ENCODE data around the gene BCR. TPM values are rescaled to one million over a fixed set of nuclear protein-coding genes. Genes with fewer than 3 reads are reported as not detected.

BCR gene
- total and polyA plus RNA-seq, 2 donors, result 17.9 to 22.8 TPM

DNA sequence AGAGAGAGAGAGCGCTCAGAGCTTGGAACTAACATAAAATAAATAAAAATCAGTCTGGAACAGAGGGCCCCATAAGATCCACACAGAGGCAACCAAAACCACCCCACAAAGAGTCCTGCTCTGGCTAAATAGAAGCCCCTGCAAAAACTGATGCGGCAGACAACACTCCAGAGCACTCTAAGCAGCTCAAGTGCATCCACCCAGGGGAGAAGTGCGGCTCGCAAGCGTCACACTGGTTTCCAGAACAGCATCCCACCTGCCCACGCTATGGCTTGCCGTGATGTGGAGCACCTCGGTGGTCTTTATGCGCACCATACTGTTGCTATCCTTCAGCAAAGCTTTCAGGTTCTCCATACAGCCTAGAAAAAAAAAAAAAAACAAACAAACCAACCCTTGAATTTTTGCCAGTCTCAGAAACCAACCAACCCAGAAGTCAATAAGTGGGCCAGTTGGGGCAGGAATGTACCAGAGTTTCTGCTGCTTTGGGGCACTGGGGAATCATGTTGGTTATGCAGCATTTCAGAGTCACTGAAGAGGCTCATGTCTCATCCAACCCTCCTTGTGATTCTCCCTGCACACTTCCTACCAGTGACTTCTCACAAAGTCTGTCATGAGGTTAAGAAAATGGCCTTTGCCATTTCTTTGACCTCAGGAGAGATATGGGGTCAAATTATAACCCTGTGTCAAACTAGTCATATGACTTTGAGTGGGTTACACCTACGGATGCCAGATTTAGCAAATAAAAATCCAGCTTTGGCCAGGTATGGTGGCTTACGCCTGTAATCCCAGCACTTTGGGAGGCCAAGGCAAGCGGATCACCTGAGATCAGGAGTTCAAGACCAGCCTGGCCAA, 41.5 kb upstream of the BCR start:
- Histone ChIP-seq H3K4me1 (ENCODE audit: control insufficient read depth in 2 of 2, insufficient read depth in 2 of 2, low read length in 2 of 2) (peaks cover 30 to 48% of the 10 kb centered on the region in 2 donors), H3K4me3 (ENCODE audit: low read length in 2 of 2) (no peak overlapping the region), H3K36me3 (ENCODE audit: control insufficient read depth in 2 of 2, insufficient read depth in 2 of 2, low read length in 1 of 2) (no peaks in the 10 kb centered on the region), H3K27me3 (ENCODE audit: control insufficient read depth in 2 of 2, insufficient read depth in 1 of 2, low read length in 1 of 2) (no peaks in the 10 kb centered on the region), H3K9me3 (ENCODE audit: control insufficient read depth in 2 of 2, insufficient read depth in 1 of 2, low read length in 1 of 2) (no peaks in the 10 kb centered on the region), H3K27ac (ENCODE audit: low read depth in 1 of 2, low read length in 1 of 2) (peak overlapping the region; percentile 74 to 78)
- 96% methylated on average over 12 of the region's 12 CpGs for WGBS
- no peak for DNase-seq (ENCODE audit: low read depth in 6 of 9, low spot score in 9 of 9)

DNA sequence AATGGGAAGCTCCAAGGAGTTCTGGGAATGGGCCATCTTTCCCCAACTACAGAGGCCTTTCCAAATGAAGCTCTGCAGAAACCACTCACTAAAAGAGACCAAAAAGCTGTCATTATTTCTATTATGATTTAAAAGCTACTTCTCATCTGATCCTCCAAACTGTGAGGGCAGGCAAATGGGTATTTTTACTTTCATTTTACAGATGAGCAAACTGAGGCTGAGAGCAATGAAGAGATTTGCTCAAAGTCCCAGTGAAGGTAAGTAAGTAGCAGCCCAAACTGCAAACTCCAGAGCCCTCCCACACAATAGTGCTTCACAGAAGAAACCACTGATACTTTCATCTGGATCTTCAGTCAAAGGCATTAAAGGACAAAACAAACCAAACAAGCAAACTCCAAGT, 39.9 kb upstream of the BCR start:
- no peaks in the 10 kb centered on the region for H3K36me3 ChIP-seq (ENCODE audit: control insufficient read depth in 2 of 2, insufficient read depth in 2 of 2, low read length in 1 of 2)
- no peak overlapping the region for H3K4me3 ChIP-seq (ENCODE audit: low read length in 2 of 2)
- no peak for DNase-seq (ENCODE audit: low read depth in 6 of 9, low spot score in 9 of 9)
- H3K9me3 ChIP-seq (ENCODE audit: control insufficient read depth in 2 of 2, insufficient read depth in 1 of 2, low read length in 1 of 2), result no peaks in the 10 kb centered on the region
- H3K4me1 ChIP-seq (ENCODE audit: control insufficient read depth in 2 of 2, insufficient read depth in 2 of 2, low read length in 2 of 2), result peaks cover 41 to 62% of the 10 kb centered on the region in 2 donors
- H3K27ac ChIP-seq (ENCODE audit: low read depth in 1 of 2, low read length in 1 of 2), result no peak overlapping the region
- peaks cover 0 to 2% of the 10 kb centered on the region in 2 donors for H3K27me3 ChIP-seq (ENCODE audit: control insufficient read depth in 2 of 2, insufficient read depth in 1 of 2, low read length in 1 of 2)

DNA sequence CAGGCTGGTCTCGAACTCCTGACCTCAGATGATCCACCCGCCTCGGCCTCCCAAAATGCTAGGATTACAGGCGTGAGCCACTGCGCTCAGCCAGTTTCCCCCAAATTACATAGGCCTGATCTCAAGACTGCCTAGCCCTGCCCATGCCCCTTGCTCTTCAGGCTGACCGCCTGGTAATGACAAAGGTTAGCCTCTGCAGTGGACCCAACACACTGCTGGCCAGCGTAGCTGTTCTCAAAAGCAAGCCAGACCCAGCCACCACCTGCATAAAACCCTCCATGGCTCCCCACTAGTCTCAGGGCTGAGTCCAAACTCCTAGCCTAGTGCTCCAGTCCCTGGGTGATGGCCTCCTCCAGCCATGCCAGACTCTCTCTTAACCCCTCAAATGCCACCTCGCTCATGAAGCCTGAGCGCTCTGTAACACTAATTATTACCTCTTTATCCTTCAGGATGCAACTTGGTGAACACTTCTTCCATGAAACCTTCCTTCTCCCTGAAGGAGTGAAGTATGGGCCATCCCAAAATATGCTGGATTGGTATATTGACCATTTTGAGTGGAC, 37.7 kb upstream of the BCR start:
- no peak for DNase-seq (ENCODE audit: low read depth in 6 of 9, low spot score in 9 of 9)
- WGBS, result 92% methylated on average over 9 of the region's 9 CpGs
- Histone ChIP-seq H3K27ac (ENCODE audit: low read depth in 1 of 2, low read length in 1 of 2) (peak overlapping the region; percentile 91 to 92), H3K4me3 (ENCODE audit: low read length in 2 of 2) (peak overlapping the region in 1 of 2 donors; percentile 43), H3K27me3 (ENCODE audit: control insufficient read depth in 2 of 2, insufficient read depth in 1 of 2, low read length in 1 of 2) (peaks cover 0 to 9% of the 10 kb centered on the region in 2 donors), H3K36me3 (ENCODE audit: control insufficient read depth in 2 of 2, insufficient read depth in 2 of 2, low read length in 1 of 2) (no peaks in the 10 kb centered on the region), H3K4me1 (ENCODE audit: control insufficient read depth in 2 of 2, insufficient read depth in 2 of 2, low read length in 2 of 2) (peaks cover 38 to 57% of the 10 kb centered on the region in 2 donors), H3K9me3 (ENCODE audit: control insufficient read depth in 2 of 2, insufficient read depth in 1 of 2, low read length in 1 of 2) (no peaks in the 10 kb centered on the region)

- H3K27ac ChIP-seq (ENCODE audit: low read depth in 1 of 2, low read length in 1 of 2), result no peak overlapping the region
- H3K4me3 ChIP-seq (ENCODE audit: low read length in 2 of 2), result no peak overlapping the region
- DNase-seq (ENCODE audit: low read depth in 6 of 9, low spot score in 9 of 9), result no peak
- WGBS, result 100% methylated on average over 1 of the region's 1 CpG
- peaks cover 33 to 52% of the 10 kb centered on the region in 2 donors for H3K4me1 ChIP-seq (ENCODE audit: control insufficient read depth in 2 of 2, insufficient read depth in 2 of 2, low read length in 2 of 2)
- peaks cover 0 to 9% of the 10 kb centered on the region in 2 donors for H3K27me3 ChIP-seq (ENCODE audit: control insufficient read depth in 2 of 2, insufficient read depth in 1 of 2, low read length in 1 of 2)
- H3K9me3 ChIP-seq (ENCODE audit: control insufficient read depth in 2 of 2, insufficient read depth in 1 of 2, low read length in 1 of 2), result no peaks in the 10 kb centered on the region
- no peaks in the 10 kb centered on the region for H3K36me3 ChIP-seq (ENCODE audit: control insufficient read depth in 2 of 2, insufficient read depth in 2 of 2, low read length in 1 of 2)
Measured at GRCh38 chr22:23143119-23143518, 37.2 kb upstream of the BCR start.

- Histone ChIP-seq H3K27me3 (ENCODE audit: control insufficient read depth in 2 of 2, insufficient read depth in 1 of 2, low read length in 1 of 2) (peaks cover 0 to 9% of the 10 kb centered on the region in 2 donors), H3K9me3 (ENCODE audit: control insufficient read depth in 2 of 2, insufficient read depth in 1 of 2, low read length in 1 of 2) (no peaks in the 10 kb centered on the region), H3K4me1 (ENCODE audit: control insufficient read depth in 2 of 2, insufficient read depth in 2 of 2, low read length in 2 of 2) (peaks cover 28 to 53% of the 10 kb centered on the region in 2 donors), H3K27ac (ENCODE audit: low read depth in 1 of 2, low read length in 1 of 2) (no peak overlapping the region), H3K36me3 (ENCODE audit: control insufficient read depth in 2 of 2, insufficient read depth in 2 of 2, low read length in 1 of 2) (no peaks in the 10 kb centered on the region), H3K4me3 (ENCODE audit: low read length in 2 of 2) (no peak overlapping the region)
- 92% methylated on average over 4 of the region's 4 CpGs for WGBS
- no peak for DNase-seq (ENCODE audit: low read depth in 6 of 9, low spot score in 9 of 9)
Measured at GRCh38 chr22:23144432-23144831, 35.9 kb upstream of the BCR start.

DNA sequence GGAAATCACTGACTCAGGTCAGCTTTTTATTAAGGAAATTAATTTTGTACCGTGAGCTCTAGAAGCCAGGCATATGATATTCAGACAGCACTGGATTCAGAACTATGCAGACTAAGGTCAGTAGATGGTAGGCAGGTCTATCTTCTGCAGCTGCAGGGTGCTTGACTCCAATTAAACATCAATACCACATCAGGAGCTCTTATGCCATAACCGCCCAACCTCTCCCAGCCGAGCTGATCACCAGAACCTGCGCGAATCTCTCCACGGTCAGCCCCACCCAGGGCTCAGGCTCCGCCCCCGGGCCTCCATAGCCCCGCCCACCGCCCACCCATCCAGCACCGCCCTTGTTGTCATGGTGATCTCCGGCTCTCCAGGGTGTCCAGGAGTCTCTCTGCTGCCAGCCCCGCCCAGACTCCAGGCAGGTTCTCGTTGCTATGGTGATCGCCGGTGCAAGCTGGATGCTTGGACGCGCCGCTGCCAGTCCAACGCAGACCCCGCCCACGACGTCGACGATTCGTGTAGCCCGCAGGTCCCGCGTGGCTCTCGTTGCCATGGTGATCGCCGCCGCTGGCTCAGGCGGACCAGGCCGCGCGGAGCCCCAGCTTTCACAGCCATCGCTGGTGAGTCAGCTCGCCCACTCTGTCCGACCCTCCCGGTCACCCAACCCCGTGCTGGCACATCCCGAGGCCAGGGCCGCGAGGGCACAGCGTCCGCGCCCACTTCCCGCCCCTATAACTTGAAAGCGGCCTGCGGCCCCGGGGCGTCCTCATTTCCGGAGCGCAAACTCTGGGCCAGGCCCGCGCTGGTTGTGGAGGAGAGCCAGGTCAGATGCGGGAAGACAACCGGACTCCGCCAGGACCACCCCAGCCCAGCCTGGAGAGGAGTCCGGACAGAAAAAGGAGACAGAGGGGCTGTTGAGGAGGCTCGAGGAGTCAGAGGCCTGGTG, 35.1 kb upstream of the BCR start, which contains the start of gene RAB36:
RAB36 (plus strand) TSS at position 546 of the 946 bp plus-strand sequence. CDS start 1,140 bp downstream, outside the sequence.
- H3K4me1 ChIP-seq (ENCODE audit: control insufficient read depth in 2 of 2, insufficient read depth in 2 of 2, low read length in 2 of 2), result peaks cover 28 to 51% of the 10 kb centered on the region in 2 donors
- peaks cover 0 to 9% of the 10 kb centered on the region in 2 donors for H3K27me3 ChIP-seq (ENCODE audit: control insufficient read depth in 2 of 2, insufficient read depth in 1 of 2, low read length in 1 of 2)
- H3K9me3 ChIP-seq (ENCODE audit: control insufficient read depth in 2 of 2, insufficient read depth in 1 of 2, low read length in 1 of 2), result no peaks in the 10 kb centered on the region
- peak within 1 kb of the TSS; percentile 26 to 35 for H3K4me3 ChIP-seq (ENCODE audit: low read length in 2 of 2)
- no peaks in the 10 kb centered on the region for H3K36me3 ChIP-seq (ENCODE audit: control insufficient read depth in 2 of 2, insufficient read depth in 2 of 2, low read length in 1 of 2)
- DNase-seq (ENCODE audit: low read depth in 6 of 9, low spot score in 9 of 9), result peak; percentile 44 to 83 (median 63)
- H3K27ac ChIP-seq (ENCODE audit: low read depth in 1 of 2, low read length in 1 of 2), result no peak within 1 kb of the TSS
- 21% methylated on average over 62 of the region's 62 CpGs for WGBS

DNA sequence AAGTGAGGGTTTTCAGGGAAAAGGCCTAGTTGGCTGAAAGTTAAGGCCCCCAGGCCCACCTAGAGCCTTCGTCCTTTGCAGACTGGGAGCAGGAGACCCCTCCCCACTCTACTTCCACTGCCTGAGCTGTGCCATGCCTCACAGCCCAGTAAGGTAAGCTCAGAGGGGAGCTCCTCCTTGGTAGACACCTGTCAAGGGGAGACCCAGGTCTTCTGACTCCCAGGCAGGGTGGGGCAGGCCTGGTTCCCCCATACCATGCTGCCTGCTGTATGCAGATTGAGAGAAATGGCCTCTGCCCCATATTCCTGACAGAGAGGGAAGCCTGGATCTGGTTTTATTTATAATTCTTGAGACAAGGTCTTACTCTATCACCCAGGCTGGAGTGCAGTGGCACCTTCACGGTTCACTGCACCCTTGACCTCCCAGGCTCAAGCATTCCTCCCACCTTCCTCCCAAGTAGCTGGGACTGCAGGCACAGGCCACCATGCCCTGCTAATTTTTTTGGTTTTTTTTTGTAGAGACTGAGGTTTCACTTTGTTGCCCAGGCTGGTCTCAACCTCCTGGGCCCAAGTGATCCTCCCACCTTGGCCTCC, 34.3 kb upstream of the BCR start:
- Histone ChIP-seq H3K4me3 (ENCODE audit: low read length in 2 of 2) (peak overlapping the region in 1 of 2 donors; percentile 26), H3K36me3 (ENCODE audit: control insufficient read depth in 2 of 2, insufficient read depth in 2 of 2, low read length in 1 of 2) (no peaks in the 10 kb centered on the region), H3K27me3 (ENCODE audit: control insufficient read depth in 2 of 2, insufficient read depth in 1 of 2, low read length in 1 of 2) (peaks cover 0 to 9% of the 10 kb centered on the region in 2 donors), H3K27ac (ENCODE audit: low read depth in 1 of 2, low read length in 1 of 2) (no peak overlapping the region), H3K4me1 (ENCODE audit: control insufficient read depth in 2 of 2, insufficient read depth in 2 of 2, low read length in 2 of 2) (peaks cover 28 to 51% of the 10 kb centered on the region in 2 donors), H3K9me3 (ENCODE audit: control insufficient read depth in 2 of 2, insufficient read depth in 1 of 2, low read length in 1 of 2) (no peaks in the 10 kb centered on the region)
- WGBS, result 98% methylated on average over 2 of the region's 2 CpGs
- DNase-seq (ENCODE audit: low read depth in 6 of 9, low spot score in 9 of 9), result no peak

- H3K36me3 ChIP-seq (ENCODE audit: control insufficient read depth in 2 of 2, insufficient read depth in 2 of 2, low read length in 1 of 2), result no peaks in the 10 kb centered on the region
- 84% methylated on average over 8 of the region's 8 CpGs for WGBS
- H3K9me3 ChIP-seq (ENCODE audit: control insufficient read depth in 2 of 2, insufficient read depth in 1 of 2, low read length in 1 of 2), result no peaks in the 10 kb centered on the region
- H3K4me1 ChIP-seq (ENCODE audit: control insufficient read depth in 2 of 2, insufficient read depth in 2 of 2, low read length in 2 of 2), result peaks cover 23 to 45% of the 10 kb centered on the region in 2 donors
- H3K27ac ChIP-seq (ENCODE audit: low read depth in 1 of 2, low read length in 1 of 2), result no peak overlapping the region
- no peak overlapping the region for H3K4me3 ChIP-seq (ENCODE audit: low read length in 2 of 2)
- H3K27me3 ChIP-seq (ENCODE audit: control insufficient read depth in 2 of 2, insufficient read depth in 1 of 2, low read length in 1 of 2), result peaks cover 0 to 9% of the 10 kb centered on the region in 2 donors
- DNase-seq (ENCODE audit: low read depth in 6 of 9, low spot score in 9 of 9), result no peak
Measured at GRCh38 chr22:23146478-23147205, 33.7 kb upstream of the BCR start.
